Stimulated activated CD4-positive, alpha-beta T cell treated with anti-CD3 and anti-CD28 coated beads, Interleukin-1b, Interleukin-23, amount 100 ng/mL, for 1 hour (primary cell): ENCODE results near the gene LHFPL3.
"Not testable (repeated sequence)": the region's sequence is repeated elsewhere in the genome, so short reads cannot be mapped to it uniquely, and the experiment has no call there.

Experiments
- DNase-seq, 2 donors: peaks; one replicate each; pipeline ENCODE4 v3.0.0-alpha.2; 2020; ENCODE audit warnings: low read depth in 2 of 2

Gene LHFPL3

GRCh38 chr7:104482362-104483037, 154.1 kb downstream of the LHFPL3 start:
- DNase-seq, result no peak

- DNase-seq, result no peak
Observed at GRCh38 chr7:104486931-104487330, 158.5 kb downstream of the LHFPL3 start.

DNA sequence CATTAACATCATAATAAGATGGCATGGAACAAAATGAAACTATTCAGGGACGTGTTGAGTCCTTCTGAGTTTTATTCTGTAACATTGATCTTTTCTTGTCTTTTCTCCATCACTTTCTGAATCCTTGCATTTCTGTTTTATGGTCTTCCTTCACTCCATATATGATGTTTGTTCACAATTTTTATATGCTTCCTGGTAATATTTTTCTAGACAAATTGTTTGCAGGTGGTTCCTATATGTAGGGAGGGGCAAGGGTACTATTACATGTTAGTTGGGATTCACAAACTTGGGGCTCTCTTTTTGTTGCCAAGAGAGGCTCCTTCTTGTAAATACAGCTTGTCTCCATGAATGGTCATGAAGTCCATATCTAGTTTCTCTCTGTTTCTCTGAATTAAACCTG, 159.2 kb downstream of the LHFPL3 start:
- DNase-seq, result no peak

DNA sequence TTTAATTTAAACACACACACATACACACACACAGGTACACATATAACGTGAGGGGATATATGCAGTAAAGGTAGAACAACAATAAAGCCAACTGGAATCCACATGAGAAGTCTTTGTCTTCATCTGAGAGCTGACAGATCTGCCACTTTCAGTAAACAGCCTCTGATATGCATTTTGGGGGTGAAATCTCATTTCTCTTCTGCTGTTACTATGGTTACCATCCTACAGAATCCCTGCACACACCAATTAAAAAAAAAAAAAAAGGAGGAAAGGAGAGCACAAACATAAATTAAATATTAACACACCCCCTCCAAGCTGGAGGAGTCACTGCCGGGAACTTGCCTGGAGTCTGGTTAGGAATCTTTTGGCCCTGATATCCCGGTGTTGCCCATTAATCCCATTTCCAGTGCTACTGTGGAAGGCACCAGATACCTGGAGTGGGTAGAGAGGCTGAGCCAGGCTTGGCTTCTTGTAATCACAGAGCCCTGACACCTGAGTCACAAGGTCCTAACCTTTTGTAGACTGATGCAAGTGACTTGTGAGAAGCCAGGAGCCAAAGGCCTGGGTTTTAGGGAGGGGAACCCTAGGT, 169.1 kb downstream of the LHFPL3 start:
- DNase-seq, result no peak

GRCh38 chr7:104499975-104500374, 171.6 kb downstream of the LHFPL3 start:
- DNase-seq, result no peak

- no peak for DNase-seq
Observed at GRCh38 chr7:104509874-104510273, 181.5 kb downstream of the LHFPL3 start.

- no peak for DNase-seq
Observed at GRCh38 chr7:104524853-104525252, 196.4 kb downstream of the LHFPL3 start.

DNA sequence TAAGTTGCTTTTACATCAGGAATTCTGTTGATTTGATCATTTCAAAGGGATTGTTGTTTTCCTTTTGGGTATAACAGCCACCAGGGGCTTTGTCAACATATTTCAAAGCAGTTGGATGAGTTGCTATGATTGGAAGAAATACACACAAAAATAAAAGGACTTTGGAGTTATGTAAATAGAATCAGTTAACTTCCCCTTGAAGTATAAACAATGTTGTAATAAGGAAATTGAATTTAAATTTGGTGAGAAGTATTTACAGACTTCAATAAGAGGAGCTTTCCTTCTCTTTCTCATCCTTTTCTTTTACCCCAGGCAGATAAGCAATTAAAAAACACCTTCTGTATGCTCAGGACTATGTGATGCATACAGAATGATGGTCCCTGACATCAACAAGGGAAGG, 199.7 kb downstream of the LHFPL3 start:
- DNase-seq, result no peak

DNA sequence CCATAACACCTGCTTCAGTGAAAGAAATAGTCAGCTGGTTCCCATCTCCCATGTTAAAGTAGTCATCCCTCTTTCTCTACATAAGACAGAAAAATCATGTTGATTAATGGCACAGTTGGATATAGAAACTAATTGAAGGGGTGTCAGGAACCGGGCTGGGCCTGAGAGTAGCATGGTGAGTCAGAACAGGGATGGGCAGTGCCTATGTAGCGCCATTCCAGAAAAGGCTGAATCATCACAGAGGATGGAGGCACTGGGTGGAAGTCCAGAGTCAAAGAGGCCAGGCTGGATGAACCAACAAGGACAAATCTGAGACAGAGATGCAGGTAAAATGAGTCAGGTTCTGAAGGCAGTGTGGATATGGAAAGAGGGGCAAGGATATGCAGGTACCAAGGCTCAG, 201.2 kb downstream of the LHFPL3 start:
- no peak for DNase-seq

DNA sequence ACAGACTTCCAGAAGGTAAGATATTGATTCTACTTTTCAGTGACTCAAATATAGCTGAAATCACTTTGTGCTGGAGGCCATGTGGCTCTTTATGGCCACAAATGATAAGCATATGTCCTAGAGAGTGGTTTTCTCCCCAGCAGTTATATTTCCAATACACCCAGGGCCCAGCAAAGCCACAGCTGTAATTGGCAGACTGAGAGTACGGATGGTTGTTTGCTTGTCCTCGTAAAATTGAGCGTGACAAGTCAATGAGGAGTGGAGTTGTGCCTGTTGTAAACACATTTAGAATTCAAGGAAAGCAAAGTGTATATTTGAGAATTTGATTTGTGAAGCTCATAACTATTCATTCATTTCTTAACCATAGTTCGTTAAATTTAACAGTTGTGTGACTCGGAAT, 201.8 kb downstream of the LHFPL3 start:
- no peak for DNase-seq

DNA sequence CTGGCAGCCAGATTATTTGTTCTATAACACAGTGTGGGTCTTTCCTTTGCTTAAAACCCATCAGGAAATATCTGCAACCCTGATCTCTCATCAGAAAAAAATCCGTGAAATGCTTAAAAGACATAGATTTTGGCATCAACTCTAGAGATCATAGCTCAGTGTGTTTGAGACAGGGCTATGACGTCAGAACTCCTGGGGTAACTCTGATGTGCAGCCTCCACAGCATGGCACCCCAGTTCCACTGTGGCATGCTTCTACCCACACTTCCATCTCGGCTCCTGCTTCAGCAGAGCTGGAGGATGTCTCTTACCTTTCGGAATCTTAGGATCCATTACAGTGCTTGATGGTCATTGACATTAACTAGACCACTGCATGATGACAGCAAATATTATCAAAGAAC, 205.7 kb downstream of the LHFPL3 start:
- no peak for DNase-seq

DNA sequence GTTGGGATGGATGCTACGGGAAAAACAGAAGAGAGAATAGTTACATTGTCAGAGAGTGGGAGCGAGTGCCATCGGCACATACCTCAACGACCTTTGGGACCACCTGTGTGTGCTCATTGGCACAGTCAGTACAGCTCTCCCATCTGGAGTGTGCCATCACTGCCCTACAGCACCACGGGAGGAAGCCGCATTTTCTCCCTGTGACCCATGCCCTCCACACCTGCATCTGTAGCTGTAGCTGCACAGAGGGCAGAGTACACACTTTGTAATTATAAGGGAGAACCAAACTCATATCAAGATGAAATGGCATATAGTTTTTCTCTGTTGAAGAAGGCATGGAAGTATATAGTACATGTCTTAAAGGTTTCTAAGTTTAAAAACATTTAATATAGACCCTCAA, 207.4 kb downstream of the LHFPL3 start:
- DNase-seq, result no peak

DNA sequence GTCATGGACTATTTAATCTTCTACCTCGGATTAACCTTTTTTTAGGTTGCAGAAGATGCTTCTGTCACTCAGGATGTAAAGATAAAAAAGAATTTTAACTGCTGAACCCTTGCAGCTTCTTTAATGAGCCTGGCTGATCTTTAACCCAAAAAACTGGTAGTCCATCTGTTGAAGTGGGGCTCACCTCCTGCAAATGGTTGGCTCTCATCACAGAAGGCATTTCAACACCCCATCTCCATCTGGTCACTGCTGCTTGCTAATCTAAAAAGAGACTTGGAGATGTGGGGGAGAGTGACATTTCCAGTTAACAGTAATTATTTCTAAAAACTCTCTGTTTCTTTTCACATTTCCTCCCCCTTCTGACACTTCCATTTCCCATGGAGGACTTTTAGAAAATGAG, 208.6 kb downstream of the LHFPL3 start:
- no peak for DNase-seq

DNA sequence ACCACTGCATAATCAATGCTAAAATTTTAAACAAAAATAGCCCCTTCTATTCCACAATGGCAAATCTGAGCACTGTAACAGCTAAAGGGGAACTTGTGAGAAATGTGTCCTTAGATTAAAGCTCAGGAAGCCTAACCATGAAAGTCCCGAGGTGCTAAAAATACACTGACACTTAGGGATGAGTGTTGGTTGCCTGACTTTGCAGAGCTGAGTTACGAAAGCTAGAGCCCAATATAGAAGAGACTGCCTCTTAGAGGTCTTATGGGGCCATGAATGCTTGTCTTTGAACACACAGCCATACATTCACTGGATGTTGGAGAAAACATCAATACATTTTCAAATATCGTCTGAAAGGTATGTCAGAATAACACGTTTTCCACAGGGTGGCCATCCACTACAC, 209.7 kb downstream of the LHFPL3 start:
- DNase-seq, result no peak

DNA sequence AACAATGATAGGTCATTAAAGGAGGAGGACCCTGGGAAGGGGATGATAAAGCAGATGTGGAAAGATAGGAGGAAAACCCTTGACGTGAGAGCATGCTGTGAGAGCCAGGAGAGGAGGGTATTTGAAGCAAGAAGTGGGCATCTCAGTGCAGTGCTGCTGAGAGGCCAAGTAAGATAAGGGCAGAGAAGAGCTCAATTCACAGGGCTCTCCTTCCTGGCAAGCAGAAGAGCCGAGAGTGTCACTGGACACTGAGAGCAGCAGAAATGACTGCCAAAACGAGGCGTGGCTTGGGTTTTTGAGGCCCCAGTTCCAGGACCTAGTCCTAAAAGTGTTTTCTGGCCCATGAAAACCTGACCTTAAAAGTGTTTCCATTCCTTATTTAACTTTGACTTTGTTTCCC, 213.5 kb downstream of the LHFPL3 start:
- no peak for DNase-seq

GRCh38 chr7:104548861-104549260, 220.5 kb downstream of the LHFPL3 start:
- no peak for DNase-seq

DNA sequence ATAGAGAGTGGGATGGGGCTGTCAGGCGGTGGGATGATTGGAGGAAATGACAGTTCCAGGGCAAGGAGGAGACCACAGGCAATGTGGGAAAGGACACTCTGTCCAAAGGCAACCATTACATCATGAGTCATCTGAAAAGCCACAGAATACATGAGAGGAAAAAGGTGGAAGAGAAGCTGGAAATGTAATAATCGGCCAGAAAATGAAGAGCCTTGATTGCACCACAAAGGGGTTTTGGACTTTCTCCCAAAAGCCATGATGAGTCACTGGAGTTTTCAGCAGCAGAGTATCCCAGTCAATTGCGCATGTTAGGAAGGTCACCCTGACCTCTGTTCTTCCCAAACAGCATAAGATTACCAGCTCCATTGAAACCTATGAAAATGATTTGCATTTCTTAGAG, 222.0 kb downstream of the LHFPL3 start:
- DNase-seq, result no peak

DNA sequence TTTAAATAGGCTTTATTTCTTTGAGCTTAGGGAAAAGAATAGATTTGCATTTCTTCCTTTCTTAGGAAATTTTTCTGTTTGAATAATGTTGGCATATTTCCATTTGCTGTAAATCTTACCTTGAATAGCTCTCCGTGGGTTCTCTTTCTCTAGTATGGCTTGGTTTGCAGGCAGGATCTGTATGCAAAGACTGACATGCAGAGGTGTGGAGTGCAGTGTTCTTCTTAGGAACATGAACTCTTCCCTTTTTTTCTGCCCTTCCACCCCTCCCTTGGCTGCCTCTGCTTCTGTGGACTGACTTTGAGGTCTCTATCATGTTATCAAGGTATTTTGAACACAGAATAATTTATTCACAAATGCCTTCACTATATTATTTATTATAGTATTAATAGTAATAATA, 222.8 kb downstream of the LHFPL3 start:
- DNase-seq, result no peak

DNA sequence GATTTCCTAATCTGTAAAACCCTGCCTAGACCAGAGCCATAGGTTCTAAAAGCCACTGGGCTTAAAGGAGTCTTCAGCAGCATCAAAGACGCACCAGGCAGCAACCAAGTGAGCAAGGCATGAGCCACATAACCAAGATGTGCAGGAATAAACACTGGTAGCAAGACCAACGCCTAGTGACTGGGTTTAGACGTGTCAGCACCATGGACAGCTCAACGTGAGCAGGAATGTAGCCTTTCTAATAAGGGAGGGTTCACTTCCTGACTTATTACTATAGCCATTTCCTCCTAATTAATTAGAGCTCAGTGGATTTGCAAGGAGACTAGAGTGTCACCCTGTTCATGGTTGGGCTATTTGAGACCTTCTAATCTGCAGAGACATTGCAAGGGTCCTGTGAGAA, 223.7 kb downstream of the LHFPL3 start:
- no peak for DNase-seq

DNA sequence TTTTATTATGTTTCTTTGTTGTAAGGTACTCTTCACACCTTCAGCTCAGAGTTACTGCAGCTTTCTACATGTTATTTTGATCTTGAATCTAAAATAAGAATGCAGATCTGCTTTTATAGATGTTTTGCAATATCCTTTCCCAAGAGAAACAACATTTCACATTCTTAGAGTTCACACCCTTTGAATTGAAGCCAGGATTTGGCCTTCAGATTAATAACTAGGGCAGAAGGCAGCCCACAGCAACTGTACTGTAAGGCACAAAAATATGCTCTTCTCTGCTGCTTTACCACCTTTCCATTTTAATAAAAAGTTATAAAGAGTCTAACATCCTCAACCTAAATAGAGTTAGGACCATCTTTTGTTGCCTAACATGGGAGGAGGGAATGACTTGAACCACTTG, 224.7 kb downstream of the LHFPL3 start:
- DNase-seq, result no peak

DNA sequence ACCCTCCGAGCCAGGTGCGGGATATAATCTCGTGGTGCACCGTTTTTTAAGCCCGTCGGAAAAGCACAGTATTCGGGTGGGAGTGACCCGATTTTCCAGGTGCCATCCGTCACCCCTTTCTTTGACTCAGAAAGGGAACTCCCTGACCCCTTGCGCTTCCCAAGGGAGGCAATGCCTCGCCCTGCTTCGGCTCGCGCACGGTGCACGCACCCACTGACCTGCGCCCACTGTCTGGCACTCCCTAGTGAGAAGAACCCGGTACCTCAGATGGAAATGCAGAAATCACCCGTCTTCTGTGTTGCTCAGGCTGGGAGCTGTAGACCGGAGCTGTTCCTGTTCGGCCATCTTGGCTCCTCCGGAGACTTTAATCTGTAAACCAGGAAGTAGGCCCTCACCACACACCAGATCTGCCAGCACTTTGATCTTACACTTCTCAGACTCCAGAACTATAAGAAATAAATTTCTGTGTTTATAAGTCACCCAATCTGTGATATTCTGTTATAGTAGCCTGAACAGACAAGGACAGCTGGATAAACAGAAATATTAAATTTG, 235.0 kb downstream of the LHFPL3 start:
- DNase-seq, result not testable (repeated sequence)

- no peak for DNase-seq
Observed at GRCh38 chr7:104569751-104570150, 241.3 kb downstream of the LHFPL3 start.

DNA sequence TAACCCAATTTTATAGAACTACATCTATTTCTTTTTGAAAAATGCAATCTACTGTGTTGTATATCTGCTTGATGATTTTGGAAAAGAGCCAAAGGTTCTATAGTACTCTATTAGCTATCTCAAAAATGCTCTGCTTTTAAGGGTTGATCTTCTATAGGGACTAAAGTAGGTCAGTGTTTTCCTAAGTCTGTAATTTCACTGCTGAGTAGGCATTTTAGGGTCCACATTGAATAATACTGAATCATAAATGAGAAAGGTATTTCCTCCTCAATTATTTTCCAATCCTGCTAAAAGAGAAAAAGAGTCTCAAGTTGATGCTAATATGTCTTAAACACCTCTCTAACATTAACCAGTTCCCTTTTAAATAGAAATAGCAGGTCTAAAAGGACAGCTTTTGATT, 244.2 kb downstream of the LHFPL3 start:
- DNase-seq, result no peak

- no peak for DNase-seq
Observed at GRCh38 chr7:104584620-104585019, 256.2 kb downstream of the LHFPL3 start.
